Measurements from ENCODE around the gene TMEM95.
"Not testable (repeated sequence)": the region's sequence is repeated elsewhere in the genome, so short reads cannot be mapped to it uniquely, and the experiment has no call there.

The TMEM95 gene

DNA sequence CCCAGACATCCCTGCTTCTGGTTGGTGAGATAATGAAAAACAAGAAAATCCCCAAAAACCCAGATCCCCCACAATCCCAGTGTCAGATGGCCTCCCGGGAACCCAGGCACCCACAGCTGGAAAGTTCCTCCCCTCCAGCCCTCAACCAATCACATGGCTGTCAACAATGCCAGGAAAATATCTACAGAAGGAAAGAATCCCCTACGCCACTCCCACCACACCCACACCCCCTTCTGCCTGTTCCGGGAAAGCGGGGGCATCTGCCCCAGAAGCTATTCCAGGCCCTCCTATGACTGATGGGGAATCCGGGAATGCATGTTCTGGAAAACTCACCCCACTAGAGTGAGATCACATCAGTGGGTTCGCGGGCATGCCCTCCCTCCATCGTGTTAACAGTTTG is 1.8 kb downstream of the TMEM95 start:
- DNase-seq (ENCODE audit: insufficient read length, low spot score) = no peak
- no peak for FAIRE-seq
- TF ChIP-seq, protein P1, sequence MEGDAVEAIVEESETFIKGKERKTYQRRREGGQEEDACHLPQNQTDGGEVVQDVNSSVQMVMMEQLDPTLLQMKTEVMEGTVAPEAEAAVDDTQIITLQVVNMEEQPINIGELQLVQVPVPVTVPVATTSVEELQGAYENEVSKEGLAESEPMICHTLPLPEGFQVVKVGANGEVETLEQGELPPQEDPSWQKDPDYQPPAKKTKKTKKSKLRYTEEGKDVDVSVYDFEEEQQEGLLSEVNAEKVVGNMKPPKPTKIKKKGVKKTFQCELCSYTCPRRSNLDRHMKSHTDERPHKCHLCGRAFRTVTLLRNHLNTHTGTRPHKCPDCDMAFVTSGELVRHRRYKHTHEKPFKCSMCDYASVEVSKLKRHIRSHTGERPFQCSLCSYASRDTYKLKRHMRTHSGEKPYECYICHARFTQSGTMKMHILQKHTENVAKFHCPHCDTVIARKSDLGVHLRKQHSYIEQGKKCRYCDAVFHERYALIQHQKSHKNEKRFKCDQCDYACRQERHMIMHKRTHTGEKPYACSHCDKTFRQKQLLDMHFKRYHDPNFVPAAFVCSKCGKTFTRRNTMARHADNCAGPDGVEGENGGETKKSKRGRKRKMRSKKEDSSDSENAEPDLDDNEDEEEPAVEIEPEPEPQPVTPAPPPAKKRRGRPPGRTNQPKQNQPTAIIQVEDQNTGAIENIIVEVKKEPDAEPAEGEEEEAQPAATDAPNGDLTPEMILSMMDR (IDR thresholded peaks at IDR 0.05; ENCODE audit: insufficient read depth, missing control alignments) = no peak

GRCh38 chr17:7357381-7357780 is 2.4 kb downstream of the TMEM95 start:
- DNase-seq (ENCODE audit: insufficient read length, low spot score) (no peak), FAIRE-seq (no peak)
- TF ChIP-seq, protein P1 (IDR thresholded peaks at IDR 0.05; ENCODE audit: insufficient read depth, missing control alignments) = no peak

GRCh38 chr17:7361906-7362305 is 7.0 kb downstream of the TMEM95 start:
- FAIRE-seq (no peak), DNase-seq (ENCODE audit: insufficient read length, low spot score) (no peak)
- TF ChIP-seq, protein P1 (IDR thresholded peaks at IDR 0.05; ENCODE audit: insufficient read depth, missing control alignments) = no peak

DNA sequence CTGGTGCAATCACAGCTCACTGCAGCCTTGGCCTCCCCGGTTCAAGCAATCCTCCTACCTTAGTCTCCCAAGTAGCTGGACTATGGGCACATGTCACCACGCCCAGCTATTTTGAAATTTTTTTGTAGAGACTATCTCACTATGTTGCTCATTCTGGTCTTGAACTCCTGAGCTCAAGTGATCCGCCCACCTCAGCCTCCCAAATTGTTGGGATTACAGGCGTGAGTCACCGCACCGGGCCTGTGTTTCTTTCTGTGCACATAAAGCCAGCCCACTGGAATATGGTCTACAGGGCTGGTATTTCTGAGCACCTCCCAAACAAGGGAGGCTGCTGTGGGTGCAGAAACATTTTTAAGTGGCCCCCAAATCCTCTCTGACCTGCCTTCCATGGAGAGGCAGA is 8.4 kb downstream of the TMEM95 start:
- TF ChIP-seq, protein P1 (IDR thresholded peaks at IDR 0.05; ENCODE audit: insufficient read depth, missing control alignments) = no peak
- FAIRE-seq (no peak), DNase-seq (ENCODE audit: insufficient read length, low spot score) (no peak)

- peak; percentile 70 for FAIRE-seq
Observed at GRCh38 chr17:7365963-7366362, 11.0 kb downstream of the TMEM95 start.

GRCh38 chr17:7367083-7367482 is 12.1 kb downstream of the TMEM95 start:
- TF ChIP-seq, protein P1 (IDR thresholded peaks at IDR 0.05; ENCODE audit: insufficient read depth, missing control alignments) = no peak
- FAIRE-seq (no peak), DNase-seq (ENCODE audit: insufficient read length, low spot score) (no peak)

More at GRCh38 chr17:7365963-7366362, 11.0 kb downstream of the TMEM95 start:
- not testable (repeated sequence) for DNase-seq (ENCODE audit: insufficient read length, low spot score)

- DNase-seq (ENCODE audit: insufficient read length, low spot score) = no peak
- TF ChIP-seq, protein P1 (IDR thresholded peaks at IDR 0.05; ENCODE audit: insufficient read depth, missing control alignments) = no peak
- FAIRE-seq = no peak
Observed at GRCh38 chr17:7367918-7368598, 13.1 kb downstream of the TMEM95 start.

- DNase-seq (ENCODE audit: insufficient read length, low spot score); FAIRE-seq: not testable (repeated sequence)
Observed at GRCh38 chr17:7368599-7368994, 13.6 kb downstream of the TMEM95 start.

Measured in D721Med (cell line).